GM12874 (cell line): ENCODE measurements around the gene EPN2.

ENCODE experiments used
- CTCF ChIP-seq: IDR thresholded peaks from 2 replicates; pipeline ENCODE4 v1.5.1; 2011; ENCODE audit warnings: low read depth, mild to moderate bottlenecking, control low read depth, low read length, moderate library complexity; ENCODE audit not compliant: insufficient read depth

EPN2 gene

GRCh38 chr17:19345067-19345460 is 107.9 kb downstream of the EPN2 start:
- no peak for TF ChIP-seq CTCF

GRCh38 chr17:19345486-19346350 is 108.6 kb downstream of the EPN2 start:
- TF ChIP-seq CTCF: no peak

GRCh38 chr17:19346351-19347255 is 109.4 kb downstream of the EPN2 start:
- TF ChIP-seq CTCF: no peak

GRCh38 chr17:19347323-19348080 is 110.3 kb downstream of the EPN2 start:
- no peak for TF ChIP-seq CTCF

GRCh38 chr17:19348081-19348650 is 111.0 kb downstream of the EPN2 start:
- no peak for TF ChIP-seq CTCF

- TF ChIP-seq CTCF: no peak
These were observed 111.6 kb downstream of the EPN2 start for GRCh38 chr17:19348806-19349205.
